Neural cell (in vitro differentiated cells): ENCODE data around the gene BRD9. TPM values are rescaled to one million over a fixed set of nuclear protein-coding genes. Genes with fewer than 3 reads are reported as not detected.

ENCODE experiments used
- H2AFZ ChIP-seq: fragments of 200-600, 300-800 bp; sonication (generic), shearing (Covaris generic); 2 replicates; pipeline ENCODE4 v1.6.0; 2014; ENCODE audit warnings: low read depth, mild to moderate bottlenecking, antibody characterized with exemption, low read length, moderate library complexity
- H3F3A ChIP-seq: fragments of 200-600 bp; shearing (Covaris generic); 2 replicates; pipeline ENCODE4 v1.6.1; 2016; ENCODE audit warnings: mild to moderate bottlenecking, moderate library complexity, mixed read lengths, antibody characterized with exemption, low read length; ENCODE audit not compliant: insufficient read depth, poor library complexity, severe bottlenecking
- H3K27ac ChIP-seq: fragments of 200-600, 300-800 bp; sonication (generic), shearing (Covaris generic); 2 replicates; pipeline ENCODE4 v1.5.1; 2014; ENCODE audit warnings: mild to moderate bottlenecking, low read length, moderate library complexity
- H3K27me3 ChIP-seq: fragments of 300-800, 200-600 bp; sonication (generic), shearing (Covaris generic); 2 replicates; pipeline ENCODE4 v1.6.0; 2014; ENCODE audit warnings: mild to moderate bottlenecking, low read depth, low read length, moderate library complexity; ENCODE audit not compliant: insufficient read depth
- H3K36me3 ChIP-seq: fragments of 300-800, 200-600 bp; sonication (generic), shearing (Covaris generic); 2 replicates; pipeline ENCODE4 v1.5.1; 2014; ENCODE audit warnings: mild to moderate bottlenecking, antibody characterized with exemption, low read length, moderate library complexity; ENCODE audit not compliant: insufficient read depth
- H3K4me2 ChIP-seq: fragments of 300-800, 200-600 bp; sonication (generic), shearing (Covaris generic); 2 replicates; pipeline ENCODE4 v1.6.0; 2014; ENCODE audit warnings: mild to moderate bottlenecking, low read length
- H3K4me3 ChIP-seq: fragments of 300-800, 200-600 bp; sonication (generic), shearing (Covaris generic); 2 replicates; pipeline ENCODE4 v1.5.1; 2014; ENCODE audit warnings: mild to moderate bottlenecking, low read length, moderate library complexity
- H3K79me2 ChIP-seq: fragments of 200-600 bp; shearing (Covaris generic); replicated peaks from 2 replicates; pipeline ENCODE4 v1.6.0; 2014; ENCODE audit warnings: mild to moderate bottlenecking, low read length, moderate library complexity; ENCODE audit not compliant: insufficient read depth
- H3K9ac ChIP-seq: fragments of 300-800, 200-600 bp; sonication (generic), shearing (Covaris generic); 2 replicates; pipeline ENCODE4 v1.6.1; 2016; ENCODE audit warnings: mild to moderate bottlenecking, low read length, mixed read lengths
- H3K9me2 ChIP-seq: fragments of 200-600 bp; shearing (Covaris generic); 2 replicates; pipeline ENCODE4 v1.6.1; 2016; ENCODE audit warnings: mild to moderate bottlenecking, low read length, mixed read lengths; ENCODE audit not compliant: insufficient read depth
- H3K9me3 ChIP-seq: fragments of 200-600, 300-800 bp; sonication (generic), shearing (Covaris generic); 2 replicates; pipeline ENCODE4 v1.6.1; 2016; ENCODE audit warnings: mild to moderate bottlenecking, mixed run types, low read length, moderate library complexity, mixed read lengths
- H4K20me1 ChIP-seq: fragments of 200-600 bp; shearing (Covaris generic); 2 replicates; pipeline ENCODE4 v1.6.1; 2016; ENCODE audit warnings: mild to moderate bottlenecking, mixed run types; ENCODE audit not compliant: insufficient read depth
- EP300 ChIP-seq: fragments of 450-650 bp; conservative IDR thresholded peaks from 2 replicates; pipeline ENCODE4 v1.6.1; 2014; ENCODE audit warnings: antibody characterized with exemption, mild to moderate bottlenecking, moderate library complexity; ENCODE audit not compliant: poor library complexity, severe bottlenecking
- EZH2 ChIP-seq: fragments of 200-600, 300-800 bp; shearing (Covaris generic), sonication (generic); IDR thresholded peaks from 2 replicates; pipeline ENCODE4 v1.6.1; 2014; ENCODE audit warnings: antibody characterized with exemption, low read length, borderline replicate concordance, mild to moderate bottlenecking; ENCODE audit not compliant: insufficient read depth, poor library complexity, severe bottlenecking
- MXI1 ChIP-seq: fragments of 450-650 bp; conservative IDR thresholded peaks from 2 replicates; pipeline ENCODE4 v1.6.1; 2014; ENCODE audit warnings: antibody characterized with exemption, mild to moderate bottlenecking; ENCODE audit not compliant: poor library complexity, severe bottlenecking
- POLR2AphosphoS5 ChIP-seq: IDR thresholded peaks from 2 replicates; pipeline ENCODE4 v1.6.1; 2012
- RAD21 ChIP-seq: fragments of 450-650 bp; conservative IDR thresholded peaks from 2 replicates; pipeline ENCODE4 v1.6.1; 2014; ENCODE audit warnings: antibody characterized with exemption, mild to moderate bottlenecking, moderate library complexity
- REST ChIP-seq: IDR thresholded peaks from 2 replicates; pipeline ENCODE4 v1.6.1; 2012; ENCODE audit warnings: borderline replicate concordance
- SMC3 ChIP-seq: fragments of 450-650 bp; conservative IDR thresholded peaks from 2 replicates; pipeline ENCODE4 v1.6.1; 2014; ENCODE audit warnings: antibody characterized with exemption, mild to moderate bottlenecking, moderate library complexity; ENCODE audit not compliant: poor library complexity
- TAF1 ChIP-seq: IDR thresholded peaks from 2 replicates; pipeline ENCODE4 v1.6.1; 2012; ENCODE audit warnings: low read depth
- polyA plus RNA-seq: library from polyadenylated mRNA; depleted of rRNA; stranded (reverse); fragments of >200 nt; gene quantifications from 2 replicates; pipeline ENCODE4 v1.2.3, GENCODE V29; 2014
- TF ChIP-seq, protein P1 (sequence below): fragments of 450-650 bp; IDR thresholded peaks from 2 replicates; pipeline ENCODE4 v1.5.1; 2014; ENCODE audit warnings: antibody characterized with exemption, mild to moderate bottlenecking, moderate library complexity; ENCODE audit not compliant: poor library complexity, severe bottlenecking

The BRD9 gene
- polyA plus RNA-seq, 1 donor from 2014 or later, result 50.4 TPM

- no peaks in the 10 kb centered on the region for H3K9me2 ChIP-seq
- H2AFZ ChIP-seq, result no peak overlapping the region
- H3K4me3 ChIP-seq, result no peak overlapping the region
- no peaks in the 10 kb centered on the region for H3K9me3 ChIP-seq
- no peaks in the 10 kb centered on the region for H4K20me1 ChIP-seq
- H3K27me3 ChIP-seq, result no peaks in the 10 kb centered on the region
- no peak overlapping the region for H3K27ac ChIP-seq
- peaks cover 7% of the 10 kb centered on the region for H3K36me3 ChIP-seq
- no peaks in the 10 kb centered on the region for H3F3A ChIP-seq
- H3K4me2 ChIP-seq, result no peak overlapping the region
- no peak overlapping the region for H3K9ac ChIP-seq
- TF ChIP-seq RAD21 (no peak), SMC3 (no peak), TAF1 (no peak), MXI1 (no peak), EP300 (no peak), POLR2AphosphoS5 (no peak), EZH2 (no peak), REST (no peak)
- TF ChIP-seq, protein P1, sequence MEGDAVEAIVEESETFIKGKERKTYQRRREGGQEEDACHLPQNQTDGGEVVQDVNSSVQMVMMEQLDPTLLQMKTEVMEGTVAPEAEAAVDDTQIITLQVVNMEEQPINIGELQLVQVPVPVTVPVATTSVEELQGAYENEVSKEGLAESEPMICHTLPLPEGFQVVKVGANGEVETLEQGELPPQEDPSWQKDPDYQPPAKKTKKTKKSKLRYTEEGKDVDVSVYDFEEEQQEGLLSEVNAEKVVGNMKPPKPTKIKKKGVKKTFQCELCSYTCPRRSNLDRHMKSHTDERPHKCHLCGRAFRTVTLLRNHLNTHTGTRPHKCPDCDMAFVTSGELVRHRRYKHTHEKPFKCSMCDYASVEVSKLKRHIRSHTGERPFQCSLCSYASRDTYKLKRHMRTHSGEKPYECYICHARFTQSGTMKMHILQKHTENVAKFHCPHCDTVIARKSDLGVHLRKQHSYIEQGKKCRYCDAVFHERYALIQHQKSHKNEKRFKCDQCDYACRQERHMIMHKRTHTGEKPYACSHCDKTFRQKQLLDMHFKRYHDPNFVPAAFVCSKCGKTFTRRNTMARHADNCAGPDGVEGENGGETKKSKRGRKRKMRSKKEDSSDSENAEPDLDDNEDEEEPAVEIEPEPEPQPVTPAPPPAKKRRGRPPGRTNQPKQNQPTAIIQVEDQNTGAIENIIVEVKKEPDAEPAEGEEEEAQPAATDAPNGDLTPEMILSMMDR, result no peak
- H3K79me2 ChIP-seq, result peaks cover 27% of the 10 kb centered on the region
These were observed 5.8 kb downstream of the BRD9 start for GRCh38 chr5:886716-887325.

GRCh38 chr5:886036-886435 lies 6.6 kb downstream of the BRD9 start:
- Histone ChIP-seq H3K36me3 (peaks cover 10% of the 10 kb centered on the region), H3F3A (no peaks in the 10 kb centered on the region), H3K4me3 (no peak overlapping the region), H3K79me2 (peaks cover 19% of the 10 kb centered on the region), H3K9me3 (no peaks in the 10 kb centered on the region), H3K27me3 (no peaks in the 10 kb centered on the region), H3K4me2 (no peak overlapping the region), H4K20me1 (no peaks in the 10 kb centered on the region), H3K9ac (no peak overlapping the region), H2AFZ (no peak overlapping the region), H3K27ac (no peak overlapping the region), H3K9me2 (no peaks in the 10 kb centered on the region)
- no peak for TF ChIP-seq MXI1
- TF ChIP-seq EP300, result no peak
- no peak for TF ChIP-seq POLR2AphosphoS5
- no peak for TF ChIP-seq EZH2
- TF ChIP-seq REST, result no peak
- TF ChIP-seq SMC3, result no peak
- no peak for TF ChIP-seq TAF1
- TF ChIP-seq, protein P1, result no peak
- TF ChIP-seq RAD21, result no peak
